HG03039 (cell line): ENCODE results near the gene DLGAP3.
"Not testable (repeated sequence)": the region's sequence is repeated elsewhere in the genome, so short reads cannot be mapped to it uniquely, and the experiment has no call there.

Experiments used
- ATAC-seq: cut with Tn5 transposase; IDR thresholded peaks from one replicate; pipeline ENCODE4 v1.9.1; 2021; ENCODE audit warnings: mild to moderate bottlenecking, moderate library complexity; ENCODE audit not compliant: unreplicated experiment

The DLGAP3 gene

DNA sequence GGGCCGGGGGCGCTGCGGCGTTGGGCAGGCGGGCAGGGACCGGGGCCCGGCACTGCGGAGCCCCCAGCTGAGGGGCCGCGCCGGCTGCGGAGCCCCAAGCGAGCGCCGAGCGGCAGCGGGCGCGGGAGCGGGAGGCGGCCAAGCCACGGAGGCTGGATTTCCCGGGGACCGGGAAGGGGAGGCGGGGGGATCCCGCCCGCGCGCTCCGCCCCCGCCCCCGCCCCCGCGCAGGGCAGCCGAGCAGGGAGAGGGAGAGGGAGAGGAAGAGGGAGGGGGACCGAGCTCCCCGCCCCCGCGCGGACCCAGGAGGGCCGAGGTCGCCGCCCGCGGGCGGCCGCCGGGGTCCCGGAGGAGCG, at the start of gene DLGAP3:
Gene DLGAP3, minus strand, starts transcription at position 154 of the 356 bp plus-strand sequence. CDS start 24,267 bp downstream, outside the sequence.
- no peak for ATAC-seq

DNA sequence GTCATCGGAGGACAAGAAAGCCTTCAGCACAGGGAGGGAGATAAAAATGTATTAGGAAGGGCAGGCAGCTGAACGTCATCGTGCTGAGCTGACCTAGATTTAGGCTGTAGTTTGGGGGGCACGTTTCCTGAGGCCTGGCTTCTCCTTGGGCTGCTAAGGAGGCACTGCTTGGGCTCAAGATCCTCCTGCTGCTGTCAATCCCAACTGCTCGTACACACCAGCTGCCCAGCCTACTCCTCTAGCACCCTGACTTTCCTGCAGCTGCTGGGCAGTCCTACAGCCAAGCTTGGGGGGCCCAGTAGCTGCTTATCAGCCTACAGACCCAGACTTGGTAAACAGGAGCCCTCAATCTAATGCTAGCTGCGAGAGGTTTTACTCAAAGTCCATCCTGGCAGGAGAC, 49.5 kb upstream of the DLGAP3 start:
- ATAC-seq, result no peak

- ATAC-seq, result no peak
Measured at GRCh38 chr1:34977858-34978257, 48.4 kb upstream of the DLGAP3 start.

DNA sequence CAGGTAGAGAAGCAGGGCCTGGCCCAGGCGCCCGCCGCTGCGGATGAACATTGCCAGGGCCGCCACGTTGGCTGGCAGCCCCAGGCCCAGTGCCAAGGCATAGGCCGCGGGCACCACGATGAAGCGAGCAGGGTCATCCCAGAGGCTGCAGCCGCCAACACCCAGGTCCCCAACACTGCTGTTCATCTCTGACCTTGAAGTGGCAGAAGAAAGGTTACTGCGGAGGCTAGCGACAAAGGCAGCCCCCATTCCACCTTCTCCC, 47.7 kb upstream of the DLGAP3 start:
- ATAC-seq, result no peak

- no peak for ATAC-seq
Measured at GRCh38 chr1:34976384-34977209, 47.1 kb upstream of the DLGAP3 start.

DNA sequence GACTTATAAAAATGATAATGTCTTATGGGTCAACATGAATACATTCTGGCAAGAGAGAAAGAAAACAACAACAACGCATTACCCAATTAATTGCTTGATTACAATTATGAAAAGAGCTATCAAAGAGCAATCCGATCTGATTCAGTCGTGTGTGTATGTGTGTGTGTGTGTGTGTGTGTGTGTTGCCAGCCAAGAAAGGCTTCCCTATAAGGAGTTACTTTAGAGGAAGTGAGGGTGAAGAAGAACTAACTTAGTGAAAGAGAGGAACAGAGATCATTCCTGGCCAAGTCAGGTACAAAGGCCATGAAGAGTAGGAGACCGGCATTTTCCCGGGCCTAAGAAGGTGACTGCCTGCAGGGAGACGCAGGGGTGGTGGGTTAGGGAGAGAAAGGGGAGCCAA, 46.3 kb upstream of the DLGAP3 start:
- no peak for ATAC-seq

DNA sequence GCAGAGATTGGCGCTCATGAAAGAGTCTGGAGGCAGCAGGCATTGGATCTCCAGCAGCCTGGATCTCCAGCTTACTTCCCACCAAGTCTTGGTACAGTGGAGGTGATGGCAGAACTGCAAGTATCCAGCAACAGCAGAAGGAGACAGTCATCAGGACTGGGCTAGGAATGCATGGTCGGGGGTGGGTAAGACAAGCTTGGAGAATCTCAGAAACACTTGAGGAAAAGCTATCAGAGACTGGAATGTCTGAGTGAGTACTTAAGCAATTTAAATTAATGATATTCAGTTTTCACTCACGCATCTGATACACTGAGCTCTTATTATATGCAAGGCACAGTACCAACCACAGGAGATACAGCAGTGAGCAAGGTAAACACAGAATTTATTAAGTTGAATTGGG, 45.9 kb upstream of the DLGAP3 start:
- no peak for ATAC-seq

DNA sequence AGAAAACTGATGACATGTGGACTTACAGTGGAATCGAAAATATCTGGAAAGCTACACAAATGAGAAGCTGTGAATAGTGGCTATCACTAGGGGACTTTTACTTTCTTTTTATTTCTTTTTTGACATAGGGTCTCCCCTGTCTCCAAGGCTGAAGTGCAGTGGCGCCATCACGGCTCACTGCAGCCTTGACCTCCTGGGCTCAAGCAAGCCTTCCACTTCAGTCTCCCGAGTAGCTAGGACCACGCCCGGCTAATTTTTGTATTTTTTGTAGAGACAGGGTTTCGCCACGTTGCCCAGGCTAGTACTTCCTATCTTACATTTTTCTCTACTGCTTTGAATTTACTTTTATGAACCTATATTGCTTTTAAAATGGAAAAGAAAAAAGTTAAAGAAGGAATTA, 45.2 kb upstream of the DLGAP3 start:
- no peak for ATAC-seq

- ATAC-seq, result no peak
Measured at GRCh38 chr1:34973326-34973725, 43.9 kb upstream of the DLGAP3 start.

DNA sequence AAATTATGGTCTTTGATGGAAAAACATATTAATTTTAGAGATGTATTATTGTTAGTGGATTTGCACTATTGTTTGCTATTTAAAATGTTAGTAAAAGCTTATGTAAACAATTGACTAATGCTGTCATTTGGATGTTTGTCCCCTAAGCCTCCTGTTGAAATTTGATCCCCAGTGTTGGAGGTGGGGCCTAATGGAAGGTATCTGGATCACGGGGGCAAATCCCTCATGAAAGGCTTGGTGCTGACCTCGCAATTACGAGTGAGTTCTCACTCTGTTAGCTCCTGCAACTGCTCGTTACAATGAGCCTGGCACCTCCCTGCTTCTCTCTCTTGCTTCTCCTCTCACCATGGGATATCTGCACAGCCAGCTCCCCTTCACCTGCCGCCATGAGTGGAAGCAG, 41.4 kb upstream of the DLGAP3 start:
- ATAC-seq, result no peak

- ATAC-seq, result no peak
Measured at GRCh38 chr1:34970220-34970735, 40.8 kb upstream of the DLGAP3 start.

DNA sequence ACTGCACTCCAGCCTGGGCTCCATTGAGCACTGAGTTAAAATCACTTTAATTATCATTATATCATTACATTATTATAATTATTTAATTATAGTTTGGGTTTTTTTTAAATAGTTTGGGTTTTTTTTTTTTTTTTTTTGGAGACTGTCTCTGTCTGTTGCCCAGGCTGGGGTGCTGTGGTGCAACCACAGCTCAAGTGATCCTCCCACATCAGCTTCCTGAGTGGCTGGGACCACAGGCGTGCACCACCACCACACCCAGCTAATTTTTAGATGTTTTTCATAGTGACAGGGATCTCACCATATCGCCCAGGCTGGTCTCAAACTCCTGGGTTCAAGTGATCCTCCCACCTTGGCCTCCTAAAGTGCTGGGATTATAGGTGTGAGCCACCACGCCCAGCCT, 38.8 kb upstream of the DLGAP3 start:
- not testable (repeated sequence) for ATAC-seq

GRCh38 chr1:34967672-34968071, 38.2 kb upstream of the DLGAP3 start:
- ATAC-seq, result not testable (repeated sequence)

DNA sequence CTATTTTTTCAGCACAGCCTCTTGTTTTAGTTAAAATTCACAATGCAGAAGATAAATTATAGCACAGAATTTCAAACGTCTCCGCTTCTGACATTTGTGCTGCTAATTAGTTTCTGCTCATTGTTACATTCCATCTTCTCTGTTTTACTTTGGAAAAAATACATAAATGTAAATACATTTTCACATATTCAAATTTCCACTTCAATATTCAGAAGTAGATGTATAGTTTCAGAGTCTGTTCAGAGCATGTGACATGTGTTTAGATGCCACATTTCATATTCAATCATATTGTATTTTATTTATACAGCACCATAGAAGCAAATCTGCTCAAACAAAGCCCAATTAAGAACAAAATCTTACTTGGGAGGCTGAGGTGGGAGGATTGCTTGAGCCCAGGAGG, 36.1 kb upstream of the DLGAP3 start:
- ATAC-seq, result no peak

DNA sequence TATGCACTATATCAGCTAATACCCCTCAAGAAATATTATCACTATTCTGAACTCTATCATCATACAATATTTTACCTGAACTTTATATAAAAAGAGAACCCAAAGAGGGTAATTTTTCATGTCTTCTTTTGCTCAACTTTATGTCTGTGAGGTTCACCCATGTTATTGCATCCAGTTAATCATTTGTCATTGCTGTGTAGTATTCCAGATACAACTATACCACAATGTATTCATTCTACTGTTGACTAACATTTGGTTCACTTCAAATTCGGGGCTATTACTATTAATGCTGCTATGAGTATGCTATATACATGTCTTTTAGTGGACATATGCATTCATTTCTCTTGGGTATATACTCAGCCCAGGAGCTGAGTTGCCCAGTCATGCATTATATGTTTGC, 21.0 kb upstream of the DLGAP3 start:
- no peak for ATAC-seq

DNA sequence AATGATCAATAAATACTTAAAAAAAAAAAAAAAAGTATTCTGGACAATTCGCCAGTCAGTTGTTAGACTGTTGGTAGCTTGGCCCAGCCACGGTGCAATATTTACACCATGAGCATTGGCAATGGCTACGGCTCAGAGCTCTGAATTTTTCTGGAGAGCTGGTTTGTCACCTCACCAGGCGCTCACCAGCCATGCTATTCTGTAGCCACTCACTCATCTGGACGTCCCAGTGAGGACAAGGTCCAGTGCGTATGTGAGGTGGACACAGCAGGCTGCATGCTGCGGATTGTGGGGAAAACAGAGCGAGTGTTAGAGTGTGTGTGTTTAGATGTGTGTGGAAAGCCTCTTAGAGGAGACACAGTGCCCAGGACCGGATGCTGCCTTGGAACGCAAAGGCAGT, 19.3 kb upstream of the DLGAP3 start:
- not testable (repeated sequence) for ATAC-seq

DNA sequence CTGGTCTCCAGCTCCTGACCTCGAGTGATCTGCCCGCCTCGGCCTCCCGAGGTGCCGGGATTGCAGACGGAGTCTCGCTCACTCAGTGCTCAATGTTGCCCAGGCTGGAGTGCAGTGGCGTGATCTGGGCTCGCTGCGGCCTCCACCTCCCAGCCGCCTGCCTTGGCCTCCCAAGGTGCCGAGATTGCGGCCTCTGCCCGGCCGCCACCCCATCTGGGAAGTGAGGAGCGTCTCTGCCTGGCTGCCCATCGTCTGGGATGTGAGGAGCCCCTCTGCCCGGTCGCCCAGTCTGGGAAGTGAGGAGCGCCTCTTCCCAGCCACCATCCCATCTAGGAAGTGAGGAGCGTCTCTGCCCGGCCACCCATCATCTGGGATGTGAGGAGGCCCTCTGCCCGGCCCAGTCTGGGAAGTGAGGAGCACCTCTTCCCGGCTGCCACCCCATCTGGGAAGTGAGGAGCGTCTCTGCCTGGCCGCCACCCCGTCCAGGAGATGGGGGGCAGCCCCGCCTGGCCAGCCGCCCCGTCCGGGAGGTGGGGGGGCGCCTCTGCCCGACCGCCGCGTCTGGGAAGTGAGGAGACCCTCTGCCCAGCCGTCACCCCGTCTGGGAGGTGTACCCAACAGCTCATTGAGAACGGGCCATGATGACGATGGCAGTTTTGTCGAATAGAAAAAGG, 18.3 kb upstream of the DLGAP3 start:
- ATAC-seq, result not testable (repeated sequence)

- ATAC-seq, result no peak
Measured at GRCh38 chr1:34946211-34946610, 16.8 kb upstream of the DLGAP3 start.

DNA sequence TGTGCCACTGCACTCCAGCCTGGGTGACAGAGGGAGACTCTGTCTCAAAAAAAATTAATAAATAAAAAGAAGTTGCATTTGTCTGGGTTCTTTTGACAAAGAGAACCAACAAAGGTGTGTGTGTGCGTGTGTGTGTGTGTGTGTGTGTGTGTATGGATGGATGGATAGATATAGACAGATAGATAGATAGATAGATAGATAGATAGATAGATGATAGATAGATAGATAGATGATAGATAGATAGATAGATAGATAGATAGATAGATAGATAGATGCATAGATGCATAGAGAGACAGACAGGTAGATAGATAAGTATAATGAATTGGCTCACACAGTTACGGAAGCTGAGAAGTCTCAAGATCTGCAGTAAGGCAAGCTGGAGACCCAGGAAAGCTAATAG, 12.3 kb upstream of the DLGAP3 start:
- ATAC-seq, result not testable (repeated sequence)

DNA sequence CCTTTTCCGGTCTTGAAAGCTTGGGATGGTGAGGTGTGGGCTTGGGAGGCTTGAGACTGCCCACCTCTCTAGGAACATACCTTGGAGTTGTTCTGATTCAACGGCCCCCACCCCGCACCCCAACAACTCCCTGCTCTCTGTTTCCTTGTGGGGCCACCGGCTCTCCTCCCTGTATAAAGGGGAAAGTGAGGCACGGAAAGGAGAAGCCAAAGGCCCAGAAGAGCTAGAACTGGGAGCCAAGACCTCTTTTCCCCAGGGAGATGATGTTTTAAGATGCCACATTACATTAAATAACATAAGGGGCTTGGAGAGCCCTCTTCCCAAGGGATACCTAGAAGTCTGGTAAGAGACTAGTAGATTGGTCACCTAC, 1.2 kb upstream of the DLGAP3 start:
- ATAC-seq, result no peak

DNA sequence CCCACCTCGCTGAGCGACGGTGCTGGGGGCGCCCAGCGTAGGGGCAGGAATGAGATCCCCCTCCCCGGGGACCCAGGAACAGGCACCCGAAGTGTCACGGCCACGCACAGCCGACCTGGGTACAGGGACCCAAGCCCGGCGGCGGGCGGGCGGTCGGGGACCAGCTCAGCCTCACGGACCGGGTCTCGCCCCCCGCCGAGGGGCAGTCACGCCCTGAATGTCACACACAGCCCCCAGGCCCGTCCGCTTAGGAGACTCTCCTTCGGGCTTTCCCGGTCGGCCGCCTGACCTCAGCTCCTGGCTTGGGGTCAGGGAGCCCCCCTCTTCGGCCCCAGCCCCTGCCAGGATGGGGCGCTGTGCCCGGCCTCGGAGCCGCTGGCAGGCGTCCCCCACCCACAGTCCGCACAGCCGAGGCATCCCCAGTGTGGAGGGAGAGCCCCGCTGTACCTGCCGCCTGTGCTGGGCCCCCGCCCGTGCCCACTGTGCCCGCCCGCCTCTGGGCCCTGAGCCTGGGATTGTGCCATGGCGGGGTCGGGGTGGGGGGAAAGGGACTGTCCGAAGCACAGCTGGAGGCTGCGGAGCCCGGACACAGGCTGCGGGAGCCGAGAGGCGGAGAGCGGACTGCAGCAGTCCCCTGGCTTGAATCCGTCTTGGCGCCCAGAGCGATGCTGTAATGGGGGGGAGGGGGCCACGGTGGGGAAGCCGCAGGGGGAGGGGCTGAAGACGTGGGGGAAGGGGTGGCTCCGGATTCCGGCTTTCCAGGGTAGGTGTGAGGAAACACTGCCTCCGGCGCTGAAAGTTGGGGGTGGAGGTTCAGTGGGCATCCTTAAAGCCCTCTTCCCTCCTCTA, 627 bp upstream of the DLGAP3 start:
- no peak for ATAC-seq
